DMS53 treated with DMSO at 0.1 percent for 48 hours (cell line): ENCODE measurements around the gene TRMT13.

ENCODE experiments used
- DNase-seq: peaks from one replicate; lab custom pipeline; 2025; ENCODE audit not compliant: unreplicated experiment; lab: John Stamatoyannopoulos, UW

Gene TRMT13, protein sequence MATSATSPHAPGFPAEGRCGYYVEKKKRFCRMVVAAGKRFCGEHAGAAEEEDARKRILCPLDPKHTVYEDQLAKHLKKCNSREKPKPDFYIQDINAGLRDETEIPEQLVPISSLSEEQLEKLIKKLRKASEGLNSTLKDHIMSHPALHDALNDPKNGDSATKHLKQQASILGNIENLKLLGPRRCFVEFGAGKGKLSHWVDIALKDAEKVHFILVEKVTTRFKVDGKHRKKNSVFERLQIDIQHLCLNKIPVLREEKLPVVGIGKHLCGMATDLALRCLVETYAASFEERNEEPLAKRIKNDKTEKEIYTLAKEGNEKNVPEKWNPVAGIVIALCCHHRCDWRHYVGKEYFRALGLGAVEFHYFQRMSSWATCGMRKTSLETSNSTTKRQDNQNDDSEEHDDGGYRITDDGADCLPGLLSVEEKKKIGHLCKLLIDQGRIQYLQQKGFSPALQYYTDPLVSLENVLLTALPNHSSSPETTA

DNA sequence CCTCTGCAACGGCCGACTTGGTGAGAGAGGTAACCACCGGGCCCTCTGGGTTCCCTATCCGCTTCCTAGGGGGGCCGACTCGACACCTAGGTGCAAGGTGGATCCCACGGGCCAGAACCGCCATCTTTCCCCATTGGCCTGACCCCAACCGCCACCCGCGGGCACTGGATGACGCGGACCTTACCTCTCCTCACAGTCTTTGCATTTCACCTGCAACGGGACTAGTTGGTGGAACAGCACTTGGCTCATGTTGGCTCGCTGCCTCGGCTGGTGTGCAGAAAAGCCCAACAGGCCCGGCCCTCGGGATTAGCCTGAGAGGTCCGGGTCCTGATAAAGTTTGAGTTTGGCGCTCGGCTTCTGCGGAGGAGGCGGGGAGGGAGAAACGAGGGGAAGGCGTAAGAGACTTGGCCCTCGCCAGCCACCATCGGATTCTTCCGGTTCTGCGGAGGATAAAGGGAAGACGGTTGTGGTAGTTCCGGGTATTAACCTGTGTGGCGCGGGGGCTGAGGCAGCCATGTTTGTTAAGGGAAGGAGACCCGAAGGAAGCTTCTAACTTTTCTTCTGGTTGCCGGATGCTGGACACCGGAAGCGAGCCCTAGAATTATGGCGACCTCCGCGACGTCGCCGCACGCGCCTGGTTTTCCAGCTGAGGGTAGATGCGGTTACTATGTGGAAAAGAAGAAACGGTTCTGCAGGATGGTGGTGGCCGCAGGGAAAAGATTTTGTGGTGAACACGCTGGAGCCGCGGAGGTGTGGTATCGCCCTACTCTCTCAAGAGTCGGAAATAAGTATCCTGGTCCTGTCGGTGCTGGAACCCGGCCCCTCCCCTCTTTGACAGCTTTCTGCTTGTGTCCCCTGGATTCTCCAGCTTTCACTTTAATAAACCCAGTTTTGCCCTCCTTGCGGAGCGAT is at the start of gene TRMT13, which contains the start of gene SASS6:
TSS of gene TRMT13 (plus strand) at position 598 of the 912 bp plus-strand sequence. CDS start at position 604, 6 bp downstream.
TSS of gene SASS6 (minus strand) at position 365 of the 912 bp plus-strand sequence. CDS start at position 249, 116 bp downstream.
- DNase-seq, result peak; percentile 100

DNA sequence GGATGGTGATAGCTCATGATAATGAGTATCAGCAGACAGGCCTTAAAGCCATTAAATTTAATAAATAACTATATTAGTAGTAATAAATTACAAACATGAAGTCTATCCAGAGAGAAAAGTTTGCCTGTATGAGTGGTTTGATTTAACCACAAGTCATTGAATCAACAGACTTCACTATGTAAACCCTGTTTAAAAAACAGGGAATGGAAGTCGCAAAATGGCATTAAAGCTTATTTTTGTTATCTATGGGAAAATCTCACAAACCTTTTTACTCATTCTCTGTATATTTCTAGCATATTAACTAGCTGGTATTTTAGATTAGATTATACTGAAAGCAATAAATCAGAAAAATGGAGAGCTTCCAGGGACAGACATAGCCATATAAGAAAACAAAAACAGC is 45.6 kb upstream of the TRMT13 start:
- DNase-seq, result no peak

DNA sequence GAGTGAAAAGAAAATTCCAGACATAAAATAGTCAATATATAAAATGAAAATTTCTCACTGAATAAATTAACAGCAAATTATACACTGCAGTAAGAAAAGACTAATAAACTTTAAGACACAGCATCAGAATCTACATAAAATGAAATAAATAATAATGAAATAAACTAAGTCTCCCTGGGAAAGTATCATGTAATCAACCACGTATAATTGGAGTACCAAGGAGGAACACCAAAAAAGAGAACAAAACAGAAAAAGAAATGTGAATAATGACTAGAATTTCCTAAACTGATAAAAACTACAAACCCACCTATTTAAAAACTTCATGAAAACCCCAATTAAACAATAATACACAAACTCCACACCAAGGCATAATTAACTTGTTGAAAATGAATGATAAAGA is 43.9 kb upstream of the TRMT13 start:
- no peak for DNase-seq

DNA sequence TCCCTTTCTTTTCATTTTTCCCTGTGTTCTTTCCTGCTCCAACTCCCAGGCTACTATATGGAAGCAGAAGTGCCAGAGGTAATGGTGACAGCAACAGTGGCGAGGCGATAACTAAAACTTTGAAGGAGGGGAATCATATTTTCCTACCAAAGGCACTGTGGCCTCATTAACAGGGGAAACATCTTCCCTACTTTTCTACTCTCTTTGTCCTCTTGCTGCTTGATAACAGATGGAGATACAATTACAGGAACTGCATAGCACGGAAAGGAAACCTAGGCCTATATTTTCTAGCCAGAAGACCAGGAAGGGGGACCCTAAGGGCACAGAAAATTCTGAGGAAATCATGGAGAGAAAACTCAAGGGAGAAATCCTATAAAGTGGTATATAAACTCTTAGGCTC is 42.5 kb upstream of the TRMT13 start:
- DNase-seq, result no peak

DNA sequence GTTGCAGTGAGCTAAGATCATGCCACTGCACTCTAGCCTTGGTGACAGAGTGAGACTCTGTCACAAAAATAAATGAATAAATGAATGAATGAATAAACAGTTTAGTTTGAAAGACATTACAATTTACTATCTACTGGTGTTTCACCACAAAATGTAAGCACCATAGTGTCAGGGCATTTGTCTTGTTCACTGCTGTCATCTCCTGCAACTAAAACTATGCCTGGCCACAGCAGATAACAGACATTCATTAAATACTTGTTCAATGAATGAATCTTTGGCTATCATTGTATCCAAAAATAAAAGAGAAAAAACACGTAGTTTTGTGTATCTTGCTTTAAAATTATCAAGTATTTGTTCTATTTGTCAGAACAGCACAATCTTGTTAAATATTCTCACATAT is 32.8 kb upstream of the TRMT13 start:
- no peak for DNase-seq

DNA sequence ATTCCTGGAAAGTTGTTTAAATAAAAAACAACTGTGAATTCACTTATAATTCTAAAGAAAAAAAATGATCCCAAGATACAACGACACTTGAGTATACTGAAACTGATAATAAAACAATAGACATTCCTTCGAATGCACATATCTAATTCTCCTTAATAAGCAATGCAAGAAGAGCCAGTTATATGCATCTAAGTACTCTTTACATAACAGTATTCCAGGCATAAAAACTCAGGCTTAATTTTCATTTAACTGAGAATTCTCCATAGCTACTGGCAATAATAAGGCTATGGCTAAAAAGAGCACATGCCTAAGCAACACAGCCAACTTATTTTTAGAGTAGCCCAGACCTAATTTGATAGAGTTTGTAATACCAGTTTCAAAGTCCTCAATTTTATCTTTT is 31.4 kb upstream of the TRMT13 start:
- DNase-seq, result no peak

DNA sequence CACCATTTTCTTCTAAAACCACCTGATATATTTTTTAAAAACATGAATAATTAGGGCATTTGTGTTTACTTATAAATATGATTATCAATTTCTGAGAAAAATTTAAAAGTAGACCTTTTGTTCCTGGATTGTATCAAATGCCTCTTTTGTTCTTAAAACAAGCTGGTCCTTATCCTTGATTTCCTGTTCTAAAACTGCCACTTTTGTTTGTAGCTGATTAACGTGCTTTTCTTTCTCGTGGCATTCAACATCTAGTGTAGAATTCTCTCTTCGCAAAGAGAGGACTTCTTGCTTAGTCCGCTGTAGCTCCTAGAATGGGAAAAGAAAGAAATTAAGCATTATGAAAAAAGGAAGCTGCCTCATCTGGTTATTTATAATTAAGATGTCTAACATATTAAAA is 25.3 kb upstream of the TRMT13 start:
- DNase-seq, result no peak

DNA sequence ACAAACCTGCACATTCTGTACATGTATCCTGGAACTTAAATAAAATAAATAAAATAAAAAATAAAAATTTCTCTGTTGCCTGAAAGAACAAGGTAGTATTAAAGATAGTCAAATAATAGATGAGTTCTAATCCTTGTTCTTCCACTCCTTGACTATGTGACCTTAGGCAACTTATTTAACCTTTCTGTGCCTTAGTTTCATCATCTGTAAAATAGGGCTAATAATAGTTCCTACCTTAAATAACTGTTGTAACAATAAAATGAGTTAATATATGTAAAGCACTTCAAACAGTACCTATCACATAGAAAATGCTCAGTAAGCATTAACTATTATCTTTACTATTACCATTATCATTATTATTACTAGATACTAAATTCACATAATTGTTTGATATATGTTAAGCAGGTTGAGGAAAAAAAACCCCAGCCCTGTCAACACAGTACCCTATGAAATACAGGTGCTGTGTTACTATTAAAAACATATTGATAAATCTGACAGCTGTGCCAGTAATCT is 23.4 kb upstream of the TRMT13 start:
- DNase-seq, result no peak

DNA sequence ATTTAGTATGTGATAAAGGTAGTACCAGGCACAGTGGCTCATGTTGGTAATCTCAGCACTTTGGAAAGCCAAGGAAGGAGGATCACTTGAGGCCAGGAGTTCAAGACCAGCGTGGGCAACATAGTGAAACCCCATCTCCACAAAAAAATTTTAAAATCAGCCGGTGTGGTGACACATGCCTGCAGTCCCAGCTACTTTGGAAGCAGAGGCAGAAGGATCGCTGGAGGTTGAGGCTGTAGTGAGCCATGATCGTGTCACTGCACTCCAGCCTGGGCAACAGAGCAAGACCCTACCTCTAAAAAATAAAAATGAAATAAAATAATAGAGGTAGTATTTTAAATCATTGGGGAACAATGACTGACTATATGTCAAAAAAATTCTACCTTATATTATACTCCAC is 17.4 kb upstream of the TRMT13 start:
- no peak for DNase-seq

DNA sequence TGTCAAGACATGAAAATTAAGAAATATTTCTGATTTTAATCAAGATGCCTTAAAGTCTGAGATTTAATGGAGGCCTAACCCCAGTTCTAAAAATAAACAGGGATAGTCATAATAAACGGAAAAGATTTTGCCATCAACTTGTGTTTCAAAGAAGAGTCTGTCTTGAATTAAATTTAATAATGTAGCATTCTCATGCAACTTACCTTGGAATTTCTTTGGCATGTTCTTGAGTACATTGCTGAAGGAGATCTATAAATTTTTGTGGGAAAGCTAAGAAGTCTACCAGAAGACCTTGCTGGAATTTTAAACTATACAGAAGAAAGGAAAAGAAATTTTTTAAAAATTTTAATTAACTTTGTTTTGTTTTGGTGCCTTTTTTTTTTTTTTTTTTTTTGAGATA is 10.8 kb upstream of the TRMT13 start:
- DNase-seq, result no peak

DNA sequence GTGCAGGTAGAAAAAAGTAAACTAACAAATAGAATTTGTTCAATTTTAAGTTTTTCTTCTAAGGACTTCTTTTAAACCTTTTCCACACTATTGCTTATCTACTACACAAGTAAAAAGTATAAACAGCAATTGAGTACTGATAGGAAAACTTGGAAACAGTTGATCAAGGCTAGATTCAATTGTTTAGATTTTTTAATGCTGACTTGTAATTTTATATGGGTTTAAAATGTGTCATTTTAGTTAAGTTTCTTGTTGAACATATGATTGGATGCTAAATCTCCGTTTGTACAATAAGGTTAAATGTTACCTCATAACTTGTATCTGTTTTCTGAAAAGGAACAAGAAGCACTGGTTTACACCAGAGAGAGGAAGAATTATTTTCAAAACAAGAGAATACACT is 5.7 kb upstream of the TRMT13 start:
- no peak for DNase-seq

DNA sequence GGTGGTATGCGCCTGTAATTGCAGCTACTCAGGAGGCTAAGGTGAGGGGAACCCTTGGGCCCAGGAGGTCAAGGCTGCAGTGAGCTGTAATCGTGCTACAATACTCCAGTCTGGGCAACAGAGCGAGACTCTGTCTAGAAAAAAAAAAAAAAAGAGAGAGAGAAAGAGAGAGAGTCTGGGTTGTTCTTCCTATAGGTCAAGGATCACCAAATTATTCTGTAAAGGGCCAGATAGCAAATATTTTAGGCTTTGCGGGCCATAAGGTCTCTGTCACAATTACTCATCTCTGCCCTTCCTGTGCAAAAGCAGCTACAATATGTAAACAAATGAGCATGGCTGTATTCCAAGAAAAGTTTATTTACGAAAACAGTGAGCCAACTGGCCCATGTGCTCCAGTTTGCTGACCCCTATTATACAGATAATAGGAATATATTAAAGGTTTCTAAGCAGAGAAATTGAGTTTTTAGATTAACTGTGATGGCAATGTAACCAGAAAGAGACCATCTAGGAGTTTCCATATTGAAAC is 2.3 kb upstream of the TRMT13 start:
- peak; percentile 29 for DNase-seq

DNA sequence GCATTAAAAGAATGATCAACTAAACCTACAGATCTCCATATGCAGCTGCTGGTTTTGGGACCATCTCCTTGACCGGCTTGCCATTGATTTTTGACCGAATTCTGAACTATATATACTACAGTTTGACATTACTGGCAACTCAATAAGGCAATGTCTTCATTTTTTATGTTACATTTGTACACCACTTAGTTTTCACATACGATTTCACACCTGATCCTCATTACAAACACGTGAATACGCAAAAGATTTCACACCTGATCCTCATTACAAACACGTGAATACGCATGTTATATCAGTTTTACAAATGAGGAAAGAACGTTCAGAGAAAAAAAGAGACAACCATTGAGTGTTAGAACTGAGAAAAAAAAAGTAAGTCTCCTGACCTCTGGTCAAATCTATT is 1.3 kb upstream of the TRMT13 start:
- DNase-seq, result no peak

DNA sequence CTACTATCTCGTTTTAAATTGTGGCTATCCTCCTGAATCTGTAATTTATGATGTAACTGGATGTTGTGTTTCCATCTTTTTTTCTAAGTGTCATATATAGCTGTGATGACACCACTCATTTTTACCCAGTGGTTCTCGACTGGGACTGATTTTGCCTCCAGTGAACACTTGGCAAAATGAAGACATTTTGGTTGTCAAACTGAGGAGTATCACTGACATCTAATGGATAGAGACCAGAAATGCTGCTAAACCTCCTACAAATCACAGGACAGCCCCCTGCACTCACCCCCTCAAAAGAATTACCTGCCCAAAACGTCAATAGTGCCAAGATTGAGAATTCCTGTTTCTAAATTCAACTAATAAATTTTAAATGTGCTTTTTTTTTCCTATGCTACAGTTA is 1.9 kb downstream of the TRMT13 start:
- DNase-seq, result no peak

DNA sequence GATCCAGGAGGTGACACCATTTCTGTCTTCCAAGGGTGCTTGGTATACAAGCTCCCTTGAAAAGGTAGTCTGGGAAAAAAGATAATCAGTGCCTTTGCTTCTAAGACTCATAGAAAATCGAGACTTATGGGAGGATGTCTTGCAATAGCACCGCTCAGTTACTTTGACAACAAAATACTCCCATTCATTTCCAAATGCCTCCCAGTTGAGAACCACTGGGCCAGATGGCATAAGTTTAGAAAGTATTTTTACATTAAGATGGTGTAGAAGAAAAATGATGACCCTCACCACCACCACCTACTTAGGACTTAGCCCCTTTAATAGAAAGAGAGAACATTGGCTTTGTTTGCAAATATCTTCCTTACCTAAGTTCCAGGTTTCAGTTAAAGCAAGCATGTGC is 4.6 kb downstream of the TRMT13 start:
- DNase-seq, result no peak

DNA sequence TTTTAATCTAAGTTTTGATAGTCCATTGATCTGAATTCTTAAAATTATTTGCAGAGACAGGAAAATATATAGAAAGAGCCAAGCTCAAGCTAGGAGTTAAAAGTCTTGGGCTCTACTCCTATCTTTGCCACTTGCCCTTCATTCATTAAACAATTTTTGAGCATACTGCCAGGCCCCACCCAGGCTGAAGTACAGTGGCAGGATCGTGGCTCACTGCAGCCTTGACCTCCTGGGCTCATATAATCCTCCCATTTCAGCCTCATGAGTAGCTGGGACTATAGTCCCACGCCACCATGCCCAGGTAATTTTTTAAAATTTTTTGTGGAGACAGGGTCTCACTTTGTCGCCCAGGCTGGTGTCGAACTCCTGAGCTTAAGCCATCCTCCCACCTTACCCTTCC is 8.2 kb downstream of the TRMT13 start:
- DNase-seq, result no peak

DNA sequence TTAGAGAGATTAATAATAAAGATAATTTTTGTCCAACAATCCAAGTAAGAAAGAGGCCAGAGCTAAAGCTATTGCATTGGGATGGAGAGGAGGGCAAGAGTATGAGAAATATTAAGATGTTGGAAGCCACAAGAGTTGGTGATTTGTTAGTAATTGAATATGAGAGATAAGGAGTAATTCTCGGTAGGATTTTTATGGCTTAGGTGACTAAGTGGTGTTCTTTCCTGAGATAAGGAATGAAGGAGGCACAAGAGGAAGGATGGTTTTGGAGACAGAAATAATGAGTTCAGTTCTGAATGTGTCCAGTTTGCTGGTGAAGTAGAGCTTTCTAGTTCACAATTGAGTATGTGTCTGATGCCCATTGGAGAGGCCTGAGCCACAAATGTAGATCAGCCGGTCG is 9.4 kb downstream of the TRMT13 start:
- no peak for DNase-seq

DNA sequence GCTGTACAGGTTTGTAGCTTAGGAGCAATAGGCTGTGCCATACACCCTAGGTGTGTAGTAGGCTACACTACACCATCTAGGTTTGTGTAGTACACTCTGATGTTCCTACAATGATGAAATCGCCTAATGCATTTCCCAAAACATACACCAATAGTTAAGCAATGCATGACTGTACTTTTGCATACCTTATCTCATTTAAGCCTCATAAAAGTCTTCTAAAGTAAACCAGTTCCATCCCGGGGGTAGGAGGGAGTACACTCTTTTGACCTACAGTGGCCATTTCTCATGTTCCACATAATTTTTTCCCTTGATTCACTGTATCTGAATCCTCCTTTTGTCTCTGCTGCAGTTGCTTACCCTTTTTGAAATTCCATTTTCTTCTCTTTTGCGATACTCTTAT is 12.2 kb downstream of the TRMT13 start:
- DNase-seq, result no peak

DNA sequence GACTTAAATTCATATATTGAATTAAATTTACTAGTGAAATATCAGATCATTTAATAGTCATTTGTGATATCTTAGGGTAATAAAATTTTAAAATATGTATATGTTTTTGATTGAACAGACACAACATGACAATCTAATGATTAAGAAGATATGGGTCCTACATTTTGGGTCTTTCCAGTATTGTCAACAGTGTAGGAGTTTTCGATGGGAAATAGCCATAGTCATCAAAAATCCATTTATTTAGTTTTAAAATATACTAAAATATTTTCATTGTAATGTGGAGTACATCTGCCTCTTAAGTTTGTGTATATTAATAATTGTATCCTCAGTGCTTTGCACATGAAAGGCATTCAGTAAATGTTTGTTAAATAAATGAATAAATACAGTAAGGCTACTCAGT is 14.0 kb downstream of the TRMT13 start:
- DNase-seq, result no peak

DNA sequence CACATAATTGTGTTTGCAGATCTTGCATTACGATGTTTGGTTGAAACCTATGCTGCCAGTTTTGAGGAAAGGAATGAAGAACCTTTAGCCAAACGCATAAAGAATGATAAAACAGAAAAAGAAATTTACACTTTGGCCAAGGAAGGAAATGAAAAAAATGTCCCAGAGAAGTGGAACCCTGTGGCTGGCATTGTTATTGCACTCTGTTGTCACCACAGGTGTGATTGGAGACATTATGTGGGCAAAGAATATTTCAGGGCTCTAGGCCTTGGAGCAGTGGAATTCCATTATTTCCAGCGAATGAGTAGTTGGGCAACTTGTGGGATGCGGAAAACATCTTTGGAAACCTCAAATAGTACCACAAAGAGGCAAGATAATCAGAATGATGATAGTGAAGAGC is 14.9 kb downstream of the TRMT13 start:
- no peak for DNase-seq

DNA sequence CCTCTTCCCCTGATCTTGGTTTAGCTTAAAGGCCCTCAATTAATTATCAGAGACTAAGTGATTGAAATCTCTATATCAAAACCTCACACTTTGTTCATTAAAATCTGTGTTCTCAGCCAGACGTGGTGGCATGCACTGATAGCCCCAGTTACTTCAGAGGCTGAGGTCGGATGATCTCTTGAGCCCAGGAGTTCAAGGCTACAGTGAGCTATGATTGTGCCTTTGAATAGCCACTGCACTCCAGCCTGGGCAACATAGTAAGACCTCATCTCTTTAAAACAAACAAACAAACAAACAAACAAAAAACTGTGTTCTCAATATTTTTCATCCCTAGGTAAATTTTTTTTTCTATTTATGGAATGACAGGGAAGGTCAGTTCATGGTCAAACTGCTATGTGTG is 18.7 kb downstream of the TRMT13 start:
- no peak for DNase-seq
